ENCODE data around the gene DNAJB1. TPM values are rescaled to one million over a fixed set of nuclear protein-coding genes. Genes with fewer than 3 reads are reported as not detected.

Gene DNAJB1
- total and polyA plus RNA-seq, 10 of the 15 experiments (the other 5 are each of a cell fraction or from before 2014, with no cell fraction given): 4.8 to 65.8 (median 34.9) TPM

DNA sequence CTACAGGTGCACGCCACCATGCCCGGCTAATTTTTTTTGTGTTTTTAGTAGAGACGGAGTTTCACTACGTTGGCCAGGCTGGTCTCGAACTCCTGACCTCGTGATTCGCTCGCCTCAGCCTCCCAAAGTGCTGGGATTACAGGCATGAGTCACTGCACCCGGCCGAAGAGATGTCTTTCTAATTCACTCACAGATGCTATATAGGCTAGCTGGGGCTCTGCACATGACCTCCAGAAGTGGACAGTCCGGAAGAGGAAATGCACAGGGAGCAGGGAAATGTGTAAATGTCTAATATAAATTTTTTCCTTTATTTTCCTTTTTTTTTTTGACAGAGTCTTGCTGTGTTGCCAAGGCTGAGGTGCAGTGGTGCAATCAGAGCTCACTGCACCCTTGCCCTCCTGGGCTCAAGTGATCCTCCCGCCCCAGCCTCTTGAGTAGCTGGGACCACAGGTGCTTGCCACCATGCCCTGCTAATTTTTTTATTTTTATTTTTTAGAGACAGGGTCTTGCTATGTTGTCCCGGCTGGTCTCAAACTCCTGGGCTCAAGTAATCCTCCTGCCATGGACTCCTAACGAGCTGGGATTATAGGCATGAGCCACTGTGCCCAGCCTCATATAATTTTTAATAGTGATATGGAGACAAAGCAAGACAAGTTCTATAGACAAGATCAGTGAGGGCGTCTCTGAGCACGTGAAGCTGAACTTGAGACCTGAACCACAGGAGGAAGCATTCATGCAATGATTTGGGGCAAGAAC, 30.6 kb downstream of the DNAJB1 start (continued):
- TF ChIP-seq, protein P1, sequence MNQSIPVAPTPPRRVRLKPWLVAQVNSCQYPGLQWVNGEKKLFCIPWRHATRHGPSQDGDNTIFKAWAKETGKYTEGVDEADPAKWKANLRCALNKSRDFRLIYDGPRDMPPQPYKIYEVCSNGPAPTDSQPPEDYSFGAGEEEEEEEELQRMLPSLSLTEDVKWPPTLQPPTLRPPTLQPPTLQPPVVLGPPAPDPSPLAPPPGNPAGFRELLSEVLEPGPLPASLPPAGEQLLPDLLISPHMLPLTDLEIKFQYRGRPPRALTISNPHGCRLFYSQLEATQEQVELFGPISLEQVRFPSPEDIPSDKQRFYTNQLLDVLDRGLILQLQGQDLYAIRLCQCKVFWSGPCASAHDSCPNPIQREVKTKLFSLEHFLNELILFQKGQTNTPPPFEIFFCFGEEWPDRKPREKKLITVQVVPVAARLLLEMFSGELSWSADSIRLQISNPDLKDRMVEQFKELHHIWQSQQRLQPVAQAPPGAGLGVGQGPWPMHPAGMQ (IDR thresholded peaks at IDR 0.05; ENCODE audit: borderline replicate concordance): no peak
- no peak for TF ChIP-seq RBBP5 (conservative IDR thresholded peaks at IDR 0.05)

DNA sequence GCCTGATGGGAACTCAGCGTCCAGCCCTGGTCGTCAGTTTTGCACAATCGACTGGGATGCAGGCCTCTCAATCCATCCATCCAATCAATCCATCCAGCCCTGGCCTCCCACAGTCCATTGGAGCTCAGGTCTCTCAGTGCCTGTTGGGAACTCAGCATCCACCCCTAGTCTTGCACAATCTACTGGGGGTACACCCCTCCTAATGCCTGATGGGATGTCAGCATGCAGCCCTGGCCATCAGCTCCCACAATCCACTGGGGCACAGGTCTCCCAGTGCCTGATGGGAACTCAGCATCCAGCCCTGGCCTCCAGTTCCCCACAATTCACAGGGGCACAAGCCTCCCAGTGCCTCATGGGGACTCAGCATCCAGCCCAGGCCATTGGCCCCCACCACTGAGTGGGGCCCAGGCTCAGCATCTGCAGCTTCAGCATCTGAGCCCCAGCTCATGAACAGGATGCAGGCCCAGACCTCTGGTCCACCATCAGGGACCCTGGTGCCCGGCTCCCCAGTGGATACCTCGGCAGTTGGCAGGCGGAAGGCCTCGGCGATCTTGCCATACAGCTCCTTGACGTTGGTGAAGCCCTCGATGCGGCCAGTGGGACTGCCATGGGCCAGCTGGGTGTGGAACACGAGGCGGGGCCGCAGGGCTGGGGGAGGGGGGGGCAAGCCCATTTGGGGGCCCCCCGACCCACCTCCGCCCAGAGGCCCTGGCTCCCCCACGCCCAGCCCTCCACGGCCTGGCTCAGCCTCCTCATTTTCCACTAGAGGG, 35.8 kb downstream of the DNAJB1 start:
- no peak for DNase-seq (ENCODE audit: low read depth, low spot score)
- no peaks in the 10 kb centered on the region for H3K27me3 ChIP-seq (replicated peaks in 1 of 2; ENCODE audit: control insufficient read depth in 2 of 2, insufficient read depth in 2 of 2, low read length in 1 of 2)
- in situ Hi-C loops (cut with MboI) (no loop called here), intact Hi-C loops (cut with micrococcal nuclease; ENCODE audit: unreplicated experiment) (loop anchor here (10.0 kb wide), 1 partner anchor 278 kb away; the partner anchor contains the start of gene ADGRL1)
- H3K36me3 ChIP-seq (ENCODE audit: control insufficient read depth in 2 of 2, insufficient read depth in 2 of 2, low read length in 1 of 2): no peaks in the 10 kb centered on the region; a peak in 1 of 4 replicates
- FAIRE-seq: no peak
- H3K4me1 ChIP-seq (ENCODE audit: control insufficient read depth, insufficient read depth, low read length): no peaks in the 10 kb centered on the region; the same call in 1 of the 2 replicates
- no peak overlapping the region for H3K4me2 ChIP-seq (ENCODE audit: control insufficient read depth, insufficient read depth)
- no TSS peak for BruUV-seq (replicated peaks)
- SMC1A ChIA-PET (ENCODE audit: uncharacterized antibody, unreplicated experiment): no interaction called here
- no peaks in the 10 kb centered on the region for H3K9me3 ChIP-seq (replicated peaks; ENCODE audit: control insufficient read depth, insufficient read depth, low read length)
- H3K9ac ChIP-seq (ENCODE audit: control insufficient read depth, insufficient read depth, low read length): no peak overlapping the region
- CTCF ChIA-PET: interaction anchor here (0.7 to 5.1 kb wide), 4 partner anchors 51 to 143 kb away, joined by 3 to 42 read pairs (median 3); partner anchors contain the start of gene PKN1
- no peaks in the 10 kb centered on the region for H4K20me1 ChIP-seq (ENCODE audit: control insufficient read depth, insufficient read depth)
- H2AFZ ChIP-seq (ENCODE audit: control insufficient read depth, low read depth, low read length): no peak overlapping the region
- no peak overlapping the region for H3K4me3 ChIP-seq
- H3K79me2 ChIP-seq (ENCODE audit: control insufficient read depth, insufficient read depth, low read length): no peaks in the 10 kb centered on the region
- H3K27ac ChIP-seq (ENCODE audit: control insufficient read depth, insufficient read depth): no peak overlapping the region
- WGBS (ENCODE audit: insufficient coverage, insufficient replicate concordance, low lambda C conversion rate, missing lambda C conversion rate): 76% methylated on average over 10 of the region's 18 CpGs
- RAD21 ChIA-PET (ENCODE audit: unreplicated experiment): interaction anchor here (0.5 to 2.1 kb wide), 2 partner anchors 21 to 346 kb away, joined by 3 to 8 read pairs; partner anchors contain the start of gene ASF1B
- no peak for ATAC-seq
- POLR2A ChIA-PET: interaction anchor here (0.6 to 0.7 kb wide), 2 partner anchors 401 to 449 kb away, joined by 3 to 8 read pairs; no protein-coding TSS in a partner anchor
- no peak for TF ChIP-seq RFX5 (IDR thresholded peaks at IDR 0.05; ENCODE audit: low read depth, low read length)
- TF ChIP-seq NR2C1 (IDR thresholded peaks at IDR 0.05): no peak
- TF ChIP-seq, protein P2, sequence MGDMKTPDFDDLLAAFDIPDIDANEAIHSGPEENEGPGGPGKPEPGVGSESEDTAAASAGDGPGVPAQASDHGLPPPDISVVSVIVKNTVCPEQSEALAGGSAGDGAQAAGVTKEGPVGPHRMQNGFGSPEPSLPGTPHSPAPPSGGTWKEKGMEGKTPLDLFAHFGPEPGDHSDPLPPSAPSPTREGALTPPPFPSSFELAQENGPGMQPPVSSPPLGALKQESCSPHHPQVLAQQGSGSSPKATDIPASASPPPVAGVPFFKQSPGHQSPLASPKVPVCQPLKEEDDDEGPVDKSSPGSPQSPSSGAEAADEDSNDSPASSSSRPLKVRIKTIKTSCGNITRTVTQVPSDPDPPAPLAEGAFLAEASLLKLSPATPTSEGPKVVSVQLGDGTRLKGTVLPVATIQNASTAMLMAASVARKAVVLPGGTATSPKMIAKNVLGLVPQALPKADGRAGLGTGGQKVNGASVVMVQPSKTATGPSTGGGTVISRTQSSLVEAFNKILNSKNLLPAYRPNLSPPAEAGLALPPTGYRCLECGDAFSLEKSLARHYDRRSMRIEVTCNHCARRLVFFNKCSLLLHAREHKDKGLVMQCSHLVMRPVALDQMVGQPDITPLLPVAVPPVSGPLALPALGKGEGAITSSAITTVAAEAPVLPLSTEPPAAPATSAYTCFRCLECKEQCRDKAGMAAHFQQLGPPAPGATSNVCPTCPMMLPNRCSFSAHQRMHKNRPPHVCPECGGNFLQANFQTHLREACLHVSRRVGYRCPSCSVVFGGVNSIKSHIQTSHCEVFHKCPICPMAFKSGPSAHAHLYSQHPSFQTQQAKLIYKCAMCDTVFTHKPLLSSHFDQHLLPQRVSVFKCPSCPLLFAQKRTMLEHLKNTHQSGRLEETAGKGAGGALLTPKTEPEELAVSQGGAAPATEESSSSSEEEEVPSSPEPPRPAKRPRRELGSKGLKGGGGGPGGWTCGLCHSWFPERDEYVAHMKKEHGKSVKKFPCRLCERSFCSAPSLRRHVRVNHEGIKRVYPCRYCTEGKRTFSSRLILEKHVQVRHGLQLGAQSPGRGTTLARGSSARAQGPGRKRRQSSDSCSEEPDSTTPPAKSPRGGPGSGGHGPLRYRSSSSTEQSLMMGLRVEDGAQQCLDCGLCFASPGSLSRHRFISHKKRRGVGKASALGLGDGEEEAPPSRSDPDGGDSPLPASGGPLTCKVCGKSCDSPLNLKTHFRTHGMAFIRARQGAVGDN (IDR thresholded peaks at IDR 0.05): no peak
- TF ChIP-seq MEF2A (IDR thresholded peaks at IDR 0.05; ENCODE audit: insufficient read depth, low read depth, low read length): no peak
- TF ChIP-seq, protein P3, sequence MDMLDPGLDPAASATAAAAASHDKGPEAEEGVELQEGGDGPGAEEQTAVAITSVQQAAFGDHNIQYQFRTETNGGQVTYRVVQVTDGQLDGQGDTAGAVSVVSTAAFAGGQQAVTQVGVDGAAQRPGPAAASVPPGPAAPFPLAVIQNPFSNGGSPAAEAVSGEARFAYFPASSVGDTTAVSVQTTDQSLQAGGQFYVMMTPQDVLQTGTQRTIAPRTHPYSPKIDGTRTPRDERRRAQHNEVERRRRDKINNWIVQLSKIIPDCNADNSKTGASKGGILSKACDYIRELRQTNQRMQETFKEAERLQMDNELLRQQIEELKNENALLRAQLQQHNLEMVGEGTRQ (IDR thresholded peaks at IDR 0.05; ENCODE audit: borderline replicate concordance, low read depth, low read length): no peak
- TF ChIP-seq, protein P4, sequence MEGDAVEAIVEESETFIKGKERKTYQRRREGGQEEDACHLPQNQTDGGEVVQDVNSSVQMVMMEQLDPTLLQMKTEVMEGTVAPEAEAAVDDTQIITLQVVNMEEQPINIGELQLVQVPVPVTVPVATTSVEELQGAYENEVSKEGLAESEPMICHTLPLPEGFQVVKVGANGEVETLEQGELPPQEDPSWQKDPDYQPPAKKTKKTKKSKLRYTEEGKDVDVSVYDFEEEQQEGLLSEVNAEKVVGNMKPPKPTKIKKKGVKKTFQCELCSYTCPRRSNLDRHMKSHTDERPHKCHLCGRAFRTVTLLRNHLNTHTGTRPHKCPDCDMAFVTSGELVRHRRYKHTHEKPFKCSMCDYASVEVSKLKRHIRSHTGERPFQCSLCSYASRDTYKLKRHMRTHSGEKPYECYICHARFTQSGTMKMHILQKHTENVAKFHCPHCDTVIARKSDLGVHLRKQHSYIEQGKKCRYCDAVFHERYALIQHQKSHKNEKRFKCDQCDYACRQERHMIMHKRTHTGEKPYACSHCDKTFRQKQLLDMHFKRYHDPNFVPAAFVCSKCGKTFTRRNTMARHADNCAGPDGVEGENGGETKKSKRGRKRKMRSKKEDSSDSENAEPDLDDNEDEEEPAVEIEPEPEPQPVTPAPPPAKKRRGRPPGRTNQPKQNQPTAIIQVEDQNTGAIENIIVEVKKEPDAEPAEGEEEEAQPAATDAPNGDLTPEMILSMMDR (IDR thresholded peaks at IDR 0.05 in 2 of 3, conservative IDR thresholded peaks at IDR 0.05 in 1 of 3; ENCODE audit: control insufficient read depth in 2 of 3, extremely low read depth in 1 of 3, insufficient read depth in 1 of 3, low read depth in 3 of 3, low read length in 3 of 3): no peak
